Lung (tissue), 12 donors: ENCODE data around the gene SFRP4. TPM values are rescaled to one million over a fixed set of nuclear protein-coding genes. Genes with fewer than 3 reads are reported as not detected.

Experiments
- ATAC-seq: fragments of 200-7000 bp; cut with Tn5 transposase; one replicate; pipeline ENCODE4 v1.9.1; 2020; ENCODE audit warnings: moderate number of reproducible peaks; ENCODE audit not compliant: insufficient read depth, low FRiP score
- DNase-seq, 3 donors: peaks; one replicate each; pipeline ENCODE4 v3.0.0-alpha.2; 2013 to 2017
- H3K27ac ChIP-seq, 2 donors: one replicate each; pipeline ENCODE4 v1.5.1; 2013; ENCODE audit warnings: mild to moderate bottlenecking in 2 of 2, moderate library complexity in 2 of 2, control low read depth in 1 of 2, inconsistent platforms in 1 of 2, low read depth in 1 of 2, low read length in 1 of 2
- H3K27me3 ChIP-seq, 3 donors: one replicate each; pipeline ENCODE4 v1.5.1; 2013; ENCODE audit warnings: low read length in 2 of 3; ENCODE audit not compliant: control insufficient read depth in 3 of 3, insufficient read depth in 3 of 3
- H3K36me3 ChIP-seq, 4 donors: one replicate each; pipeline ENCODE4 v1.5.1; 2013; ENCODE audit warnings: low read length in 4 of 4, mild to moderate bottlenecking in 1 of 4, moderate library complexity in 1 of 4; ENCODE audit not compliant: control insufficient read depth in 4 of 4, insufficient read depth in 4 of 4
- H3K4me1 ChIP-seq, 5 donors: one replicate each; pipeline ENCODE4 v1.5.1; 2013; ENCODE audit warnings: low read length in 5 of 5, mild to moderate bottlenecking in 2 of 5, moderate library complexity in 1 of 5; ENCODE audit not compliant: control insufficient read depth in 5 of 5, insufficient read depth in 5 of 5
- H3K4me3 ChIP-seq: one replicate; pipeline ENCODE4 v1.5.1; 2013; ENCODE audit warnings: mild to moderate bottlenecking, control low read depth, moderate library complexity
- H3K9ac ChIP-seq, 2 donors: one replicate each; pipeline ENCODE4 v1.5.1; 2013; ENCODE audit warnings: low read length in 2 of 2, control low read depth in 1 of 2; ENCODE audit not compliant: insufficient read depth in 1 of 2
- H3K9me3 ChIP-seq, 4 donors: one replicate each; pipeline ENCODE4 v1.5.1; 2013; ENCODE audit warnings: low read length in 3 of 4, mild to moderate bottlenecking in 1 of 4, moderate library complexity in 1 of 4; ENCODE audit not compliant: control insufficient read depth in 4 of 4, insufficient read depth in 3 of 4
- CTCF ChIP-seq: IDR thresholded peaks from 2 replicates; pipeline ENCODE4 v1.5.1; 2012; ENCODE audit warnings: mild to moderate bottlenecking; ENCODE audit errors: control extremely low read depth, extremely low read depth
- WGBS, 2 donors: extraction: QIAGEN DNeasy Blood & Tissue Kit; methylation state at CpG; one replicate each; pipeline ENCODE4 v1.1.7; 2013; 5-methylcytosine and 5-hydroxymethylcytosine counted together
- polyA plus RNA-seq, 2 donors: library from polyadenylated mRNA; stranded (reverse); fragments of 200-250 nt; gene quantifications; one replicate each; pipeline ENCODE4 v1.2.1, GENCODE V29; 2013
- total RNA-seq, 2 donors: library from RNA; depleted of rRNA in 1 of 2; stranded (reverse); fragments of >200 nt in 1 of 2; gene quantifications; one replicate each; pipeline ENCODE4 v1.2.1, GENCODE V29; 2014 to 2021
- donor health status: control.
- donor health status: control.
- donor health status: Bipolar disorder and iron deficiency.
- donor health status: healthy.
- donor health status: DM: yes; HTN: yes; CAD: no.

SFRP4 gene
- total and polyA plus RNA-seq, 4 donors, result 2.5 to 5.3 (median 3.3) TPM

- Histone ChIP-seq H3K36me3 (no peaks in the 10 kb centered on the region), H3K4me1 (peaks cover 0 to 9% (median 3%) of the 10 kb centered on the region in 5 donors), H3K9ac (no peak overlapping the region), H3K9me3 (no peaks in the 10 kb centered on the region), H3K4me3 (no peak overlapping the region), H3K27ac (peak overlapping the region; percentile 24 to 42), H3K27me3 (no peaks in the 10 kb centered on the region)
- no peak for DNase-seq
- no peak for TF ChIP-seq CTCF
- ATAC-seq, result peak; percentile 34
- WGBS, 2 donors, result 60 to 72% methylated on average over 12 of the region's 12 CpGs
These were observed 26.5 kb upstream of the SFRP4 start for GRCh38 chr7:37942934-37943610.

- Histone ChIP-seq H3K27me3 (no peaks in the 10 kb centered on the region), H3K9me3 (peaks cover 0 to 1% (median 0%) of the 10 kb centered on the region in 4 donors), H3K9ac (no peak overlapping the region), H3K4me3 (no peak overlapping the region), H3K36me3 (no peaks in the 10 kb centered on the region), H3K27ac (no peak overlapping the region), H3K4me1 (peaks cover 0 to 9% (median 0%) of the 10 kb centered on the region in 5 donors)
- TF ChIP-seq CTCF, result no peak
- WGBS, 2 donors, result 78 to 81% methylated on average over 9 of the region's 9 CpGs
- DNase-seq (no peak), ATAC-seq (no peak)
These were observed 16.5 kb upstream of the SFRP4 start for GRCh38 chr7:37933018-37933566.

- ATAC-seq, result no peak
- TF ChIP-seq CTCF, result no peak
- Histone ChIP-seq H3K9ac (no peak overlapping the region), H3K9me3 (peaks cover 0 to 1% (median 0%) of the 10 kb centered on the region in 4 donors), H3K4me1 (peaks cover 0 to 9% (median 0%) of the 10 kb centered on the region in 5 donors), H3K27ac (no peak overlapping the region), H3K27me3 (no peaks in the 10 kb centered on the region), H3K4me3 (no peak overlapping the region), H3K36me3 (no peaks in the 10 kb centered on the region)
- 70 to 91% methylated on average over 2 of the region's 2 CpGs for WGBS, 2 donors
- no peak for DNase-seq
These were observed 15.9 kb upstream of the SFRP4 start for GRCh38 chr7:37932543-37932942.
